Endodermal cell (in vitro differentiated cells): ENCODE data around the gene ZBTB17. TPM values are rescaled to one million over a fixed set of nuclear protein-coding genes. Genes with fewer than 3 reads are reported as not detected.
A peak's percentile ranks its signal among the peaks of the same experiment; 100 is the strongest.

Source experiments
- DNase-seq: peaks from one replicate; pipeline ENCODE4 v3.0.0-alpha.2; 2017
- H3K27ac ChIP-seq: 2 replicates; pipeline ENCODE4 v1.5.1; 2013; ENCODE audit warnings: mild to moderate bottlenecking, low read depth, low read length, moderate library complexity
- H3K27me3 ChIP-seq: 2 replicates; pipeline ENCODE4 v1.6.1; 2013; ENCODE audit warnings: mild to moderate bottlenecking, low read length, moderate library complexity; ENCODE audit not compliant: insufficient read depth, control insufficient read depth, poor library complexity, severe bottlenecking
- H3K36me3 ChIP-seq: 2 replicates; pipeline ENCODE4 v1.7.0; 2013; ENCODE audit warnings: mild to moderate bottlenecking, low read length, moderate library complexity; ENCODE audit not compliant: control insufficient read depth, insufficient read depth
- H3K4me1 ChIP-seq: one replicate; pipeline ENCODE4 v1.7.0; 2013; ENCODE audit warnings: low read length; ENCODE audit not compliant: control insufficient read depth, insufficient read depth
- H3K4me3 ChIP-seq: 2 replicates; pipeline ENCODE4 v1.5.1; 2013; ENCODE audit warnings: mild to moderate bottlenecking, low read length, moderate library complexity
- H3K9ac ChIP-seq: 2 replicates; pipeline ENCODE4 v1.6.1; 2013; ENCODE audit warnings: mild to moderate bottlenecking, low read length, moderate library complexity; ENCODE audit not compliant: poor library complexity, severe bottlenecking; ENCODE audit errors: extremely low read depth
- H3K9me3 ChIP-seq: 2 replicates; pipeline ENCODE4 v1.6.1; 2013; ENCODE audit warnings: mild to moderate bottlenecking, low read length, moderate library complexity; ENCODE audit not compliant: control insufficient read depth
- H3K27ac Mint-ChIP-seq: 2 replicates; pipeline ENCODE4 v1.8.0; 2020; ENCODE audit warnings: mixed read lengths
- H3K27me3 Mint-ChIP-seq: 2 replicates; pipeline ENCODE4 v1.8.0; 2021; ENCODE audit warnings: mild to moderate bottlenecking, mixed read lengths; ENCODE audit not compliant: insufficient read depth
- H3K36me3 Mint-ChIP-seq: 2 replicates; pipeline ENCODE4 v1.8.0; 2020; ENCODE audit warnings: low read depth, mixed read lengths
- H3K4me1 Mint-ChIP-seq: 2 replicates; pipeline ENCODE4 v1.8.0; 2020; ENCODE audit warnings: mixed read lengths
- H3K4me3 Mint-ChIP-seq: 2 replicates; pipeline ENCODE4 v1.8.0; 2020; ENCODE audit warnings: mild to moderate bottlenecking, moderate library complexity, mixed read lengths
- H3K9me3 Mint-ChIP-seq: 2 replicates; pipeline ENCODE4 v1.8.0; 2020; ENCODE audit warnings: mild to moderate bottlenecking, mixed read lengths
- WGBS, 2 experiments: methylation state at CpG; one replicate each; pipeline versions ENCODE4 v1.1.5 to v1.1.7; 2013; ENCODE audit warnings: missing lambda C conversion rate in 2 of 2, mixed read lengths in 1 of 2; ENCODE audit not compliant: insufficient coverage in 1 of 2, insufficient read length in 1 of 2; 5-methylcytosine and 5-hydroxymethylcytosine counted together
- total RNA-seq, 2 donors: library from RNA; stranded (reverse); fragmentation: NEBNext Ultra II Directional in 1 of 2; extraction: Animal tissue kit (Norgen Biotek cat#: 25700) in 1 of 2; gene quantifications; 2 replicates in 1 of 2; 3 replicates in 1 of 2; pipeline ENCODE4 v1.2.1, GENCODE V29; 2021
- TF ChIP-seq, protein P1 (sequence below): fragments of 200-600 bp; sonication (generic); conservative IDR thresholded peaks from 2 replicates; pipeline ENCODE4 v1.5.0; 2021; ENCODE audit warnings: antibody characterized with exemption, mild to moderate bottlenecking

The ZBTB17 gene
- total RNA-seq, 2 donors from 2014 or later = 28.0 to 31.7 TPM

DNA sequence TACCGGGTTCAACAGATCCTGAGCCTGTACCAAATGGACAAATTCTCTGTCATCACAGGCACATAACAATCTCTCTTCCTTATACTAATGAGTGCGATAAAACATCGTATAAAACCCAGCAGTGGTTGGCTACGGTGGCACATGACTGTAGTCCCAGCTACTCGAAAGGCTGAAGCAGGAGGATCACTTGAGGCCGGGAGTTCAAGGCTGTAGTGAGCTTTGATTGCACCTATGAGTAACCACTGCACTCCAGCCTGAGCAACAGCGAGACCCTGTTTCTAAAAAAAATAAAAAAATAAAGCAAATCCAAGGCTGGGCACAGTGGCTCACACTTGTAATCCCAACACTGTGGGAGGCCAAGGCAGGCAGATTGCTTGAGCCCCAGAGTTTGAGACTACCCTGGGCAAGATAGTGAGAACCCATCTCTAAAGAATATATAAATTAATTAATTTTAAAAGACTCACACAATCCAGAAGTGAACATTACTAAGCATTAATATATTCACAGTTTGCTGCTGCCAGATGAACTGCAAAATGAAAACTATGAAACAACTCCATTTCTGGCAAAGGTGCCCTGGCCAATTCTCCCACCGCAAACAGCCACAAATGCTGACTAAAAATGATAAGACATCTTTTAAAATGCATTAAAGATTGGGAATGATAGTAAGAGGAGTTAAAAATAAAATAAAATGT, 13.1 kb downstream of the ZBTB17 start:
- Mint-ChIP-seq H3K4me1 (peaks cover 38% of the 10 kb centered on the region), H3K4me3 (no peak overlapping the region), H3K27me3 (peaks cover 3% of the 10 kb centered on the region), H3K9me3 (no peaks in the 10 kb centered on the region), H3K36me3 (peaks cover 24% of the 10 kb centered on the region), H3K27ac (no peak overlapping the region)
- WGBS, 2 experiments = 91 to 96% methylated on average over 7 to 8 of the region's 8 CpGs
- Histone ChIP-seq H3K36me3 (peaks cover 9% of the 10 kb centered on the region), H3K9ac (no peak overlapping the region), H3K27me3 (no peaks in the 10 kb centered on the region), H3K27ac (no peak overlapping the region), H3K4me3 (no peak overlapping the region), H3K9me3 (no peaks in the 10 kb centered on the region), H3K4me1 (no peaks in the 10 kb centered on the region)
- no peak for DNase-seq
- TF ChIP-seq, protein P1, sequence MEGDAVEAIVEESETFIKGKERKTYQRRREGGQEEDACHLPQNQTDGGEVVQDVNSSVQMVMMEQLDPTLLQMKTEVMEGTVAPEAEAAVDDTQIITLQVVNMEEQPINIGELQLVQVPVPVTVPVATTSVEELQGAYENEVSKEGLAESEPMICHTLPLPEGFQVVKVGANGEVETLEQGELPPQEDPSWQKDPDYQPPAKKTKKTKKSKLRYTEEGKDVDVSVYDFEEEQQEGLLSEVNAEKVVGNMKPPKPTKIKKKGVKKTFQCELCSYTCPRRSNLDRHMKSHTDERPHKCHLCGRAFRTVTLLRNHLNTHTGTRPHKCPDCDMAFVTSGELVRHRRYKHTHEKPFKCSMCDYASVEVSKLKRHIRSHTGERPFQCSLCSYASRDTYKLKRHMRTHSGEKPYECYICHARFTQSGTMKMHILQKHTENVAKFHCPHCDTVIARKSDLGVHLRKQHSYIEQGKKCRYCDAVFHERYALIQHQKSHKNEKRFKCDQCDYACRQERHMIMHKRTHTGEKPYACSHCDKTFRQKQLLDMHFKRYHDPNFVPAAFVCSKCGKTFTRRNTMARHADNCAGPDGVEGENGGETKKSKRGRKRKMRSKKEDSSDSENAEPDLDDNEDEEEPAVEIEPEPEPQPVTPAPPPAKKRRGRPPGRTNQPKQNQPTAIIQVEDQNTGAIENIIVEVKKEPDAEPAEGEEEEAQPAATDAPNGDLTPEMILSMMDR = no peak

DNA sequence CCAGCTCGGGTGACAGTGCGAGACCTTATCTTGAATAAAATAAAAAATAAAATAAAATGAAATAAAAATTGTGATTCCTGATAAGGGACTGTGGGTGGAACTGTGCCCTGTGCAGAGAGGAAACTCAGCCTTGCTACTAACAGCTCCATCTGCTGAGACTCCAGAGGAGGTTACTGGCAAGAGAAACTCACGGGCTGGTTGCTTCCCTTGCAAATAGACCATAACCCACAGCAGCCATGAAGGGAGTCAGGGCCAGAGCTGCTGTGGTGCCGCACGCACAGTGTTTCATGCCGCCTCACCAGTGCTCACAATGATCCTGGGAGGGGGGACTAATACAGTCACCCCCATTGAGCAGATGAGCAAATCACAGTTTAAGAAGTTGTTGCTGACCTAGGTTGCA, 13.7 kb downstream of the ZBTB17 start:
- TF ChIP-seq, protein P1 = peak; percentile 30
- H3K9ac ChIP-seq = no peak overlapping the region
- H3K27ac ChIP-seq = no peak overlapping the region
- peaks cover 3% of the 10 kb centered on the region for H3K36me3 ChIP-seq
- no peak overlapping the region for H3K27ac Mint-ChIP-seq
- peaks cover 3% of the 10 kb centered on the region for H3K27me3 Mint-ChIP-seq
- H3K9me3 Mint-ChIP-seq = no peaks in the 10 kb centered on the region
- no peaks in the 10 kb centered on the region for H3K4me1 ChIP-seq
- no peaks in the 10 kb centered on the region for H3K9me3 ChIP-seq
- peaks cover 43% of the 10 kb centered on the region for H3K4me1 Mint-ChIP-seq
- WGBS, 2 experiments = 93 to 100% methylated on average over 3 to 6 of the region's 6 CpGs
- H3K4me3 Mint-ChIP-seq = no peak overlapping the region
- DNase-seq = no peak
- H3K27me3 ChIP-seq = no peaks in the 10 kb centered on the region
- H3K36me3 Mint-ChIP-seq = peaks cover 20% of the 10 kb centered on the region
- no peak overlapping the region for H3K4me3 ChIP-seq

DNA sequence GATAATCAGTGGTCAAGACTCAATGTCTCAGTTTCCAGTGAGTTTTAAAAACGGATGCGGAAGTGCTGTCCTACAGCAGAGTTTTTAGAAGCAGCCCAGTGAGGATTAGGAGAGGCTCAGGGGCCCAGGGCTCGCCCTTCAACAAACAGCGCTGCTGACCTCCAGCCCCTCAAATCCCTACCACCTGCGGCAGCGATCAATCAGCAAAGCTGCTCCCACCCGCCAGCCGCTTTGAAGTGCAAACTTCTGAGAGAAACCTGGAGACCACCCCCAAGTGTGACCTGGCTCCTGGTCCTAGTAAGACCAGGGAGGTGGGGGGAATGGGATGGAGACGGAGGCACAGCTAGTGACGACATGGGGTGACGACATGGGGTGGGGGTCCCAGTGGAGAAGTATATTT, 14.4 kb downstream of the ZBTB17 start:
- Mint-ChIP-seq H3K9me3 (no peaks in the 10 kb centered on the region), H3K27ac (peak overlapping the region; percentile 3), H3K4me1 (peaks cover 43% of the 10 kb centered on the region), H3K36me3 (peaks cover 15% of the 10 kb centered on the region), H3K4me3 (no peak overlapping the region), H3K27me3 (peaks cover 3% of the 10 kb centered on the region)
- DNase-seq = peak; percentile 86
- no peak overlapping the region for H3K27ac ChIP-seq
- TF ChIP-seq, protein P1 = no peak
- H3K36me3 ChIP-seq = no peaks in the 10 kb centered on the region
- 26 to 54% methylated on average over 5 to 11 of the region's 11 CpGs for WGBS, 2 experiments
- H3K9me3 ChIP-seq = no peaks in the 10 kb centered on the region
- H3K9ac ChIP-seq = no peak overlapping the region
- no peaks in the 10 kb centered on the region for H3K4me1 ChIP-seq
- H3K27me3 ChIP-seq = no peaks in the 10 kb centered on the region
- no peak overlapping the region for H3K4me3 ChIP-seq
